Occipital lobe (tissue), 2 donors: ENCODE data around the gene SLC20A1. TPM values are rescaled to one million over a fixed set of nuclear protein-coding genes. Genes with fewer than 3 reads are reported as not detected.
A peak's percentile ranks its signal among the peaks of the same experiment; 100 is the strongest.

Source experiments
- DNase-seq: peaks from one replicate; lab custom pipeline; 2025; lab: John Stamatoyannopoulos, UW
- total RNA-seq: library from RNA; depleted of rRNA; stranded (reverse); fragments of >200 nt; gene quantifications from one replicate; pipeline ENCODE4 v1.2.3, GENCODE V29; 2014

SLC20A1 gene
- total RNA-seq, 1 donor from 2014 or later, result 34.2 TPM

- DNase-seq, result no peak
These were observed 20.1 kb upstream of the SLC20A1 start for GRCh38 chr2:112625474-112626114.

- peak; percentile 61 for DNase-seq
These were observed 19.1 kb upstream of the SLC20A1 start for GRCh38 chr2:112626604-112627059.

GRCh38 chr2:112627060-112628040, 18.4 kb upstream of the SLC20A1 start:
- peak; percentile 59 for DNase-seq

- DNase-seq, result no peak
These were observed 16.5 kb upstream of the SLC20A1 start for GRCh38 chr2:112629224-112629623.

- no peak for DNase-seq
These were observed 15.9 kb upstream of the SLC20A1 start for GRCh38 chr2:112629823-112630222.

- no peak for DNase-seq
These were observed 15.5 kb upstream of the SLC20A1 start for GRCh38 chr2:112630268-112630667.

- no peak for DNase-seq
These were observed 12.0 kb upstream of the SLC20A1 start for GRCh38 chr2:112633708-112634107.

GRCh38 chr2:112634153-112634873, 11.4 kb upstream of the SLC20A1 start:
- no peak for DNase-seq

GRCh38 chr2:112634874-112635157, 10.9 kb upstream of the SLC20A1 start:
- no peak for DNase-seq

- DNase-seq, result no peak
These were observed 9.0 kb upstream of the SLC20A1 start for GRCh38 chr2:112636605-112637288.

- DNase-seq, result no peak
These were observed 8.5 kb upstream of the SLC20A1 start for GRCh38 chr2:112637289-112637660.

- no peak for DNase-seq
These were observed 5.8 kb upstream of the SLC20A1 start for GRCh38 chr2:112639936-112640335.

- no peak for DNase-seq
These were observed 5.3 kb upstream of the SLC20A1 start for GRCh38 chr2:112640467-112640799.

GRCh38 chr2:112640800-112641675, 4.7 kb upstream of the SLC20A1 start:
- peak; percentile 27 for DNase-seq

- no peak for DNase-seq
These were observed 4.0 kb upstream of the SLC20A1 start for GRCh38 chr2:112641701-112642100.

GRCh38 chr2:112642561-112642960, 3.2 kb upstream of the SLC20A1 start:
- no peak for DNase-seq

GRCh38 chr2:112642966-112643365, 2.8 kb upstream of the SLC20A1 start:
- no peak for DNase-seq

GRCh38 chr2:112643488-112643887, 2.3 kb upstream of the SLC20A1 start:
- DNase-seq, result no peak

- no peak for DNase-seq
These were observed 1.4 kb upstream of the SLC20A1 start for GRCh38 chr2:112644155-112644932.

- DNase-seq, result no peak
These were observed 818 bp upstream of the SLC20A1 start for GRCh38 chr2:112644933-112645309.
